Loucy (cell line): ENCODE measurements around the gene BIN1.
A peak's percentile ranks its signal among the peaks of the same experiment; 100 is the strongest.

Experiments used
- H2AFZ ChIP-seq: fragments of 200-600 bp; sonication (generic); 2 replicates; pipeline ENCODE4 v1.6.0; 2016; ENCODE audit warnings: antibody characterized with exemption, mild to moderate bottlenecking, low read length, moderate library complexity
- H3F3A ChIP-seq: fragments of 200-600 bp; 2 replicates; pipeline ENCODE4 v1.6.0; 2016; ENCODE audit warnings: antibody characterized with exemption, low read depth, mild to moderate bottlenecking
- H3K27me3 ChIP-seq: fragments of 200-600 bp; sonication (generic); 2 replicates; pipeline ENCODE4 v1.6.1; 2014; ENCODE audit warnings: low read length, mild to moderate bottlenecking; ENCODE audit not compliant: insufficient read depth, poor library complexity, severe bottlenecking
- H3K36me3 ChIP-seq: fragments of 200-600 bp; sonication (generic); 2 replicates; pipeline ENCODE4 v1.6.1; 2016; ENCODE audit warnings: low read length; ENCODE audit not compliant: insufficient read depth
- H3K4me1 ChIP-seq: fragments of 200-600 bp; sonication (generic); 2 replicates; pipeline ENCODE4 v1.5.1; 2014; ENCODE audit warnings: low read length, mild to moderate bottlenecking; ENCODE audit not compliant: insufficient read depth, poor library complexity, severe bottlenecking
- H3K4me2 ChIP-seq: fragments of 200-600 bp; sonication (generic); 2 replicates; pipeline ENCODE4 v1.6.0; 2014; ENCODE audit warnings: antibody characterized with exemption, low read length, low read depth, mild to moderate bottlenecking; ENCODE audit not compliant: poor library complexity, severe bottlenecking
- H3K4me3 ChIP-seq: fragments of 200-600 bp; sonication (generic); 2 replicates; pipeline ENCODE4 v1.5.1; 2014; ENCODE audit warnings: low read length, mild to moderate bottlenecking, mixed read lengths; ENCODE audit not compliant: poor library complexity, severe bottlenecking
- H3K79me2 ChIP-seq: fragments of 200-600 bp; sonication (generic); 2 replicates; pipeline ENCODE4 v1.6.1; 2014; ENCODE audit warnings: low read length; ENCODE audit not compliant: insufficient read depth
- H3K9ac ChIP-seq: fragments of 200-600 bp; sonication (generic); 2 replicates; pipeline ENCODE4 v1.6.0; 2014; ENCODE audit warnings: mild to moderate bottlenecking, low read depth, low read length, moderate library complexity; ENCODE audit not compliant: poor library complexity, severe bottlenecking
- H3K9me2 ChIP-seq: fragments of 200-600 bp; sonication (generic); replicated peaks from 2 replicates; pipeline ENCODE4 v1.6.1; 2016; ENCODE audit warnings: low read depth, low read length, mixed read lengths
- H3K9me3 ChIP-seq: fragments of 200-600 bp; sonication (generic); 2 replicates; pipeline ENCODE4 v1.6.1; 2014; ENCODE audit warnings: mild to moderate bottlenecking, antibody characterized with exemption, low read length, low read depth; ENCODE audit not compliant: insufficient read depth
- H4K20me1 ChIP-seq: fragments of 200-600 bp; sonication (generic); 2 replicates; pipeline ENCODE4 v1.6.0; 2014; ENCODE audit warnings: antibody characterized with exemption, low read length, mild to moderate bottlenecking; ENCODE audit not compliant: insufficient read depth, poor library complexity, severe bottlenecking
- EZH2phosphoT487 ChIP-seq: fragments of 200-600 bp; IDR thresholded peaks from 2 replicates; pipeline ENCODE4 v1.6.1; 2018; ENCODE audit warnings: antibody characterized with exemption, mild to moderate bottlenecking, moderate library complexity, borderline replicate concordance
- TF ChIP-seq, protein P1 (sequence below): fragments of 200-600 bp; sonication (generic); conservative IDR thresholded peaks from 2 replicates; pipeline ENCODE4 v1.5.1; 2014; ENCODE audit warnings: mild to moderate bottlenecking, antibody characterized with exemption, low read length

Gene BIN1

DNA sequence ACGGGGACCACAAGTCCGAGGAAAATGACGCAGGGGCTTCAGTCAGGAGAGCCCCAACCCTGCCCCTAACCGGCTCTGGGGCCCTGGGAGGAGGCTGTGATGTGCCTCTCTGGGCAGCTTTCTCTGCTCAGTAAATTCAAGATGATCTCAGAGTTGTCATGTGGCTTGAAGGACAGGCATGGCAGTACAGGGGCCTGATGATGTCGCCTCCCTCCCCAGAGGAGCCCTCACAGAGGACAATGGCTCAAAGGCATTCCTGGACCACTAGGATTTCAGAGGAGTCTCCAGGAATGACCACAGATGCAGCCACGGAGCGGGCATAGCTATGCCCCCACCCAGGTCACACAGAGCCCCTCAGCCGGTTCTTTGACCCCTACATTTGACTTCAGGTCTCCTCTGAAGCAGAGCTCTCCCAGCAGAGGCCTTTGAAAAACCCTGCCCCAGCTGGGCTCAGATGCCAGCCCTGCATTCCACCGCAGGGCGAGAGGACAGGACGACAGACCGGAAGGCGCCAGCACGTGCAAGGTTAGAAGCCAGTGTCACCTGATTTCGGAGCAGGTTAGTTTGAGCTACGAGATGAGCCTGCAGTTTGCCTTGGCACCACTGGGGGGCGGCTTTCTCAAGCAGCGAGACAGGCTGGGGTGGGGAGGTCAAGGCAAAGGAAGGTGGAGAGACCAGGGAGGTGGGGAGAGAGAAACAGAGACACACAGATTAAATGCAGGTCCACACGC is 39.2 kb downstream of the BIN1 start:
- Histone ChIP-seq H3K9me3 (no peaks in the 10 kb centered on the region), H3K4me3 (no peak overlapping the region), H3K36me3 (no peaks in the 10 kb centered on the region), H3K4me1 (peaks cover 13% of the 10 kb centered on the region), H3K4me2 (no peak overlapping the region), H4K20me1 (no peaks in the 10 kb centered on the region), H3K9me2 (no peaks in the 10 kb centered on the region), H2AFZ (no peak overlapping the region; the same call in 1 of the 2 replicates), H3K9ac (no peak overlapping the region), H3K27me3 (no peaks in the 10 kb centered on the region), H3F3A (no peaks in the 10 kb centered on the region), H3K79me2 (no peaks in the 10 kb centered on the region)
- TF ChIP-seq, protein P1, sequence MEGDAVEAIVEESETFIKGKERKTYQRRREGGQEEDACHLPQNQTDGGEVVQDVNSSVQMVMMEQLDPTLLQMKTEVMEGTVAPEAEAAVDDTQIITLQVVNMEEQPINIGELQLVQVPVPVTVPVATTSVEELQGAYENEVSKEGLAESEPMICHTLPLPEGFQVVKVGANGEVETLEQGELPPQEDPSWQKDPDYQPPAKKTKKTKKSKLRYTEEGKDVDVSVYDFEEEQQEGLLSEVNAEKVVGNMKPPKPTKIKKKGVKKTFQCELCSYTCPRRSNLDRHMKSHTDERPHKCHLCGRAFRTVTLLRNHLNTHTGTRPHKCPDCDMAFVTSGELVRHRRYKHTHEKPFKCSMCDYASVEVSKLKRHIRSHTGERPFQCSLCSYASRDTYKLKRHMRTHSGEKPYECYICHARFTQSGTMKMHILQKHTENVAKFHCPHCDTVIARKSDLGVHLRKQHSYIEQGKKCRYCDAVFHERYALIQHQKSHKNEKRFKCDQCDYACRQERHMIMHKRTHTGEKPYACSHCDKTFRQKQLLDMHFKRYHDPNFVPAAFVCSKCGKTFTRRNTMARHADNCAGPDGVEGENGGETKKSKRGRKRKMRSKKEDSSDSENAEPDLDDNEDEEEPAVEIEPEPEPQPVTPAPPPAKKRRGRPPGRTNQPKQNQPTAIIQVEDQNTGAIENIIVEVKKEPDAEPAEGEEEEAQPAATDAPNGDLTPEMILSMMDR: peak; percentile 81
- no peak for TF ChIP-seq EZH2phosphoT487

DNA sequence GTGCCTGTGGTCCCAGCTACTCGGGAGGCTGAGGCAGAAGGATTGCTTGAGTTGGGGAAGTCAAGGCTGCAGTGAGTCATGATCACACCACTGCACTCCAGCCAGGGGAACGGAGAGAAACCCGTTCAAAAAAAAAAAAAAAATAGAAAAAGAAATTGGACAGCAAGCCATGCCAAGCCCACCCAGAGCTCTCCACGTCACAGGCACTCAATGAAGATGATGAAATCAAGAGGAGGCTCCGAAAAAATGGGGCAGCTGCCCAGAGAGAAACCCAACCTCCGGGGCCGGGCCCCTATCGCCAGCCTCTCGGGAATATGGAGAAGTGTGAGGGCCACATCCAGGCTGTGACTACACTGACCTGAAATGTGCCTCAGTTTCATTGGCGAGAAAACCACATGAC is 40.0 kb downstream of the BIN1 start:
- Histone ChIP-seq H3K9me3 (no peaks in the 10 kb centered on the region), H3K9me2 (no peaks in the 10 kb centered on the region), H3K9ac (no peak overlapping the region), H4K20me1 (no peaks in the 10 kb centered on the region), H3K4me1 (peaks cover 13% of the 10 kb centered on the region), H3K79me2 (no peaks in the 10 kb centered on the region), H3K4me2 (no peak overlapping the region), H3K4me3 (no peak overlapping the region), H3F3A (no peaks in the 10 kb centered on the region), H3K36me3 (no peaks in the 10 kb centered on the region), H3K27me3 (no peaks in the 10 kb centered on the region), H2AFZ (no peak overlapping the region)
- TF ChIP-seq, protein P1: no peak
- no peak for TF ChIP-seq EZH2phosphoT487

DNA sequence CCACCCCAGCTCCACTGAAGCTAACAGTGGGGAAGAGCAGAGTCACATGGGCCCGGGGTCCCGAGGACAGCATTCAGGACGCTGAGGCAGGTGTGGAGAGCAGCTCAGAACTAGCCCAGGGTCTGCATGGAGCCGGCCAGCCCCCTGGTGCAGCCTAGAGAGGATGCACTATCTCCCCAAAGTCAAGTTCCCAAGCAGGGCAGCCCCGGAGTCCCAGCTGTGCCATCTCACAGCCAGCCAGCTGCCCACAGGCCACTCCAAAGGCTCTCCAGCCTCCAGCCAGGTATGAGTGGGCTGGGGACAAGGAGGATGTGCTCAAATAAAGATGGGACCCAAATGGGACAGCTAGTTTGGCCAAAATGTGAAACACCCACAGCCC is 41.0 kb downstream of the BIN1 start:
- no peaks in the 10 kb centered on the region for H3K79me2 ChIP-seq
- H3F3A ChIP-seq: no peaks in the 10 kb centered on the region
- TF ChIP-seq, protein P1: no peak
- no peak for TF ChIP-seq EZH2phosphoT487
- H3K4me3 ChIP-seq: no peak overlapping the region
- H3K27me3 ChIP-seq: no peaks in the 10 kb centered on the region
- H4K20me1 ChIP-seq: no peaks in the 10 kb centered on the region
- H2AFZ ChIP-seq: no peak overlapping the region
- no peak overlapping the region for H3K4me2 ChIP-seq
- H3K4me1 ChIP-seq: peaks cover 15% of the 10 kb centered on the region
- H3K9me2 ChIP-seq: no peaks in the 10 kb centered on the region
- H3K9me3 ChIP-seq: no peaks in the 10 kb centered on the region
- no peak overlapping the region for H3K9ac ChIP-seq
- H3K36me3 ChIP-seq: no peaks in the 10 kb centered on the region
